Measurements from ENCODE around the gene SRGAP1. TPM values are rescaled to one million over a fixed set of nuclear protein-coding genes. Genes with fewer than 3 reads are reported as not detected.

SRGAP1 gene
- 2.0 and 5.2 TPM in 2 replicates for total RNA-seq

GRCh38 chr12:63844391-63845341, at the start of gene SRGAP1:
Gene SRGAP1, plus strand, starts transcription at chr12:63844700. Its CDS starts 117 bp downstream, at chr12:63844817.

Other genes with a start within 250 kb of the SRGAP1 start
- 2.4 and 2.5 TPM in 2 replicates for gene DPY19L2, start 176.2 kb upstream of the SRGAP1 start, total RNA-seq
- gene RXYLT1, start 64.8 kb upstream of the SRGAP1 start, total RNA-seq = 7.9 and 9.7 TPM in 2 replicates